Measurements from ENCODE around the gene MFSD11. TPM values are rescaled to one million over a fixed set of nuclear protein-coding genes. Genes with fewer than 3 reads are reported as not detected.

MFSD11 gene
- total RNA-seq, 1 experiment from 2014 or later, result 24.9 TPM

DNA sequence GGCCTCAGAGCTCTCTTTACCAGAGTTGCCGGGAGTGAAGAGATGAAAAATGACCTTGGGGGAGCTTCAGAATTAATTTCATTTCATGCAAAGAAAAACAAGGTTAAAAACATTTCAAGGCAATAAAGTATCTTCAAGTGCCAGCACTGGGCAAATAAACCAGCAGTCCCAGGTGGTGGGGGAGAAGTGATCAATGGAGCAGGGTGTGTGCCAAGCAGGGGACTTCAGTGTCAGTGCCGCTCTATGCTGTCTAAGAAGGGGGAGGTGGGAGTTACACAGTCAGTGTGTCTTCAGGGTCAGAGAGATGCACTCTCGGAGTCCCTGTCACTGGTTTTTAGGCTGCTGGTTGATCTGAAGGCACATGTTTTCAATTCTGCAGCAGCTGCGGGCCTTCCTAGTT is 73.0 kb downstream of the MFSD11 start:
- H3K79me2 ChIP-seq (ENCODE audit: insufficient read depth, low read length), result no peaks in the 10 kb centered on the region
- no peak overlapping the region for H3K27ac ChIP-seq (ENCODE audit: low read depth, low read length)
- H3K4me2 ChIP-seq (ENCODE audit: low read length), result no peak overlapping the region
- ChIA-PET RAD21 (ENCODE audit: low non-redundant PET in 1 of 2, low total read pairs in 2 of 2, uncharacterized antibody in 2 of 2, unreplicated experiment in 2 of 2) (no interaction called here), POLR2A (interaction anchor here (0.6 to 0.7 kb wide), 3 partner anchors 24 to 83 kb away, joined by 3 to 4 read pairs (median 3); no protein-coding TSS in a partner anchor), CTCF (no interaction called here)
- no peaks in the 10 kb centered on the region for H4K20me1 ChIP-seq (ENCODE audit: insufficient read depth)
- no peak overlapping the region for H2AFZ ChIP-seq (ENCODE audit: low read depth, low read length, poor library complexity, severe bottlenecking)
- BruUV-seq (replicated peaks), result no TSS peak
- DNase-seq (ENCODE audit: low read depth, low spot score), result no peak
- H3K4me1 ChIP-seq (ENCODE audit: control insufficient read depth in 1 of 2, insufficient read depth in 2 of 2, low read length in 2 of 2), result no peaks in the 10 kb centered on the region
- H3K36me3 ChIP-seq (ENCODE audit: control insufficient read depth in 1 of 2, insufficient read depth in 2 of 2, low read length in 2 of 2), result no peaks in the 10 kb centered on the region
- no peaks in the 10 kb centered on the region for H3K9me2 ChIP-seq (ENCODE audit: insufficient read depth)
- intact Hi-C loops (cut with micrococcal nuclease), result no loop called here
- no peaks in the 10 kb centered on the region for H3K9me3 ChIP-seq (ENCODE audit: control insufficient read depth in 1 of 2, insufficient read depth in 1 of 2, low read depth in 1 of 2, low read length in 2 of 2)
- H3K4me3 ChIP-seq (replicated peaks in 1 of 2; ENCODE audit: low read depth in 1 of 2, low read length in 2 of 2), result no peak overlapping the region
- no peak overlapping the region for H3K9ac ChIP-seq (ENCODE audit: low read length)
- no peaks in the 10 kb centered on the region for H3K27me3 ChIP-seq (ENCODE audit: insufficient read depth, low read length)
- no peak for TF ChIP-seq ZNF274 (IDR thresholded peaks at IDR 0.05; ENCODE audit: low read depth, low read length)
- TF ChIP-seq, protein P1, sequence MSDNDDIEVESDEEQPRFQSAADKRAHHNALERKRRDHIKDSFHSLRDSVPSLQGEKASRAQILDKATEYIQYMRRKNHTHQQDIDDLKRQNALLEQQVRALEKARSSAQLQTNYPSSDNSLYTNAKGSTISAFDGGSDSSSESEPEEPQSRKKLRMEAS (IDR thresholded peaks at IDR 0.05), result no peak
- TF ChIP-seq, protein P2, sequence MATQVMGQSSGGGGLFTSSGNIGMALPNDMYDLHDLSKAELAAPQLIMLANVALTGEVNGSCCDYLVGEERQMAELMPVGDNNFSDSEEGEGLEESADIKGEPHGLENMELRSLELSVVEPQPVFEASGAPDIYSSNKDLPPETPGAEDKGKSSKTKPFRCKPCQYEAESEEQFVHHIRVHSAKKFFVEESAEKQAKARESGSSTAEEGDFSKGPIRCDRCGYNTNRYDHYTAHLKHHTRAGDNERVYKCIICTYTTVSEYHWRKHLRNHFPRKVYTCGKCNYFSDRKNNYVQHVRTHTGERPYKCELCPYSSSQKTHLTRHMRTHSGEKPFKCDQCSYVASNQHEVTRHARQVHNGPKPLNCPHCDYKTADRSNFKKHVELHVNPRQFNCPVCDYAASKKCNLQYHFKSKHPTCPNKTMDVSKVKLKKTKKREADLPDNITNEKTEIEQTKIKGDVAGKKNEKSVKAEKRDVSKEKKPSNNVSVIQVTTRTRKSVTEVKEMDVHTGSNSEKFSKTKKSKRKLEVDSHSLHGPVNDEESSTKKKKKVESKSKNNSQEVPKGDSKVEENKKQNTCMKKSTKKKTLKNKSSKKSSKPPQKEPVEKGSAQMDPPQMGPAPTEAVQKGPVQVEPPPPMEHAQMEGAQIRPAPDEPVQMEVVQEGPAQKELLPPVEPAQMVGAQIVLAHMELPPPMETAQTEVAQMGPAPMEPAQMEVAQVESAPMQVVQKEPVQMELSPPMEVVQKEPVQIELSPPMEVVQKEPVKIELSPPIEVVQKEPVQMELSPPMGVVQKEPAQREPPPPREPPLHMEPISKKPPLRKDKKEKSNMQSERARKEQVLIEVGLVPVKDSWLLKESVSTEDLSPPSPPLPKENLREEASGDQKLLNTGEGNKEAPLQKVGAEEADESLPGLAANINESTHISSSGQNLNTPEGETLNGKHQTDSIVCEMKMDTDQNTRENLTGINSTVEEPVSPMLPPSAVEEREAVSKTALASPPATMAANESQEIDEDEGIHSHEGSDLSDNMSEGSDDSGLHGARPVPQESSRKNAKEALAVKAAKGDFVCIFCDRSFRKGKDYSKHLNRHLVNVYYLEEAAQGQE (IDR thresholded peaks at IDR 0.05; ENCODE audit: low read depth), result no peak
- TF ChIP-seq, protein P3, sequence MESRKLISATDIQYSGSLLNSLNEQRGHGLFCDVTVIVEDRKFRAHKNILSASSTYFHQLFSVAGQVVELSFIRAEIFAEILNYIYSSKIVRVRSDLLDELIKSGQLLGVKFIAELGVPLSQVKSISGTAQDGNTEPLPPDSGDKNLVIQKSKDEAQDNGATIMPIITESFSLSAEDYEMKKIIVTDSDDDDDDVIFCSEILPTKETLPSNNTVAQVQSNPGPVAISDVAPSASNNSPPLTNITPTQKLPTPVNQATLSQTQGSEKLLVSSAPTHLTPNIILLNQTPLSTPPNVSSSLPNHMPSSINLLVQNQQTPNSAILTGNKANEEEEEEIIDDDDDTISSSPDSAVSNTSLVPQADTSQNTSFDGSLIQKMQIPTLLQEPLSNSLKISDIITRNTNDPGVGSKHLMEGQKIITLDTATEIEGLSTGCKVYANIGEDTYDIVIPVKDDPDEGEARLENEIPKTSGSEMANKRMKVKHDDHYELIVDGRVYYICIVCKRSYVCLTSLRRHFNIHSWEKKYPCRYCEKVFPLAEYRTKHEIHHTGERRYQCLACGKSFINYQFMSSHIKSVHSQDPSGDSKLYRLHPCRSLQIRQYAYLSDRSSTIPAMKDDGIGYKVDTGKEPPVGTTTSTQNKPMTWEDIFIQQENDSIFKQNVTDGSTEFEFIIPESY (IDR thresholded peaks at IDR 0.05; ENCODE audit: extremely low read depth, insufficient replicate concordance, low read length), result no peak
- TF ChIP-seq RAD21 (IDR thresholded peaks at IDR 0.05; ENCODE audit: low read depth), result no peak
- no peak for TF ChIP-seq POLR2AphosphoS5 (IDR thresholded peaks at IDR 0.05; ENCODE audit: low read depth, low read length)
- TF ChIP-seq SP1 (IDR thresholded peaks at IDR 0.05; ENCODE audit: low read depth), result no peak
- TF ChIP-seq SIN3A (IDR thresholded peaks at IDR 0.05; ENCODE audit: low read depth), result no peak
- TF ChIP-seq YY1 (IDR thresholded peaks at IDR 0.05; ENCODE audit: extremely low read depth, insufficient replicate concordance, low read depth, low read length), result no peak
- no peak for ATAC-seq

Measured in HCT116 (cell line).